Measurements from ENCODE around the gene SERPINI1. TPM values are rescaled to one million over a fixed set of nuclear protein-coding genes. Genes with fewer than 3 reads are reported as not detected.
A peak's percentile ranks its signal among the peaks of the same experiment; 100 is the strongest.

SERPINI1 gene
- total RNA-seq (2021) (4.5 to 6.4 TPM (median 6.1 TPM) in 3 replicates), Bru-seq, nascent RNA (percentile 59 among the genes with signal in this experiment)
- long read RNA-seq, experiment 1, transcript SERPINI1-202 (9 exons, 1,890 nt), result major isoform, 17 of 21 reads
- long read RNA-seq, experiment 1, partial matches to known transcripts, result 0 of 21 reads
- long read RNA-seq, experiment 1, other reads (novel, unspliced or antisense), result 2 of 21 reads
- long read RNA-seq, experiment 2, transcript SERPINI1-202 (9 exons, 1,890 nt), result major isoform, 7 of 11 reads
- long read RNA-seq, experiment 2, partial matches to known transcripts, result 2 of 11 reads
- long read RNA-seq, experiment 2, other reads (novel, unspliced or antisense), result 0 of 11 reads
- long read RNA-seq, experiment 3, transcript SERPINI1-202 (9 exons, 1,890 nt), result major isoform, 31 of 40 reads
- long read RNA-seq, experiment 3, partial matches to known transcripts, result 5 of 40 reads
- long read RNA-seq, experiment 3, other reads (novel, unspliced or antisense), result 3 of 40 reads

DNA sequence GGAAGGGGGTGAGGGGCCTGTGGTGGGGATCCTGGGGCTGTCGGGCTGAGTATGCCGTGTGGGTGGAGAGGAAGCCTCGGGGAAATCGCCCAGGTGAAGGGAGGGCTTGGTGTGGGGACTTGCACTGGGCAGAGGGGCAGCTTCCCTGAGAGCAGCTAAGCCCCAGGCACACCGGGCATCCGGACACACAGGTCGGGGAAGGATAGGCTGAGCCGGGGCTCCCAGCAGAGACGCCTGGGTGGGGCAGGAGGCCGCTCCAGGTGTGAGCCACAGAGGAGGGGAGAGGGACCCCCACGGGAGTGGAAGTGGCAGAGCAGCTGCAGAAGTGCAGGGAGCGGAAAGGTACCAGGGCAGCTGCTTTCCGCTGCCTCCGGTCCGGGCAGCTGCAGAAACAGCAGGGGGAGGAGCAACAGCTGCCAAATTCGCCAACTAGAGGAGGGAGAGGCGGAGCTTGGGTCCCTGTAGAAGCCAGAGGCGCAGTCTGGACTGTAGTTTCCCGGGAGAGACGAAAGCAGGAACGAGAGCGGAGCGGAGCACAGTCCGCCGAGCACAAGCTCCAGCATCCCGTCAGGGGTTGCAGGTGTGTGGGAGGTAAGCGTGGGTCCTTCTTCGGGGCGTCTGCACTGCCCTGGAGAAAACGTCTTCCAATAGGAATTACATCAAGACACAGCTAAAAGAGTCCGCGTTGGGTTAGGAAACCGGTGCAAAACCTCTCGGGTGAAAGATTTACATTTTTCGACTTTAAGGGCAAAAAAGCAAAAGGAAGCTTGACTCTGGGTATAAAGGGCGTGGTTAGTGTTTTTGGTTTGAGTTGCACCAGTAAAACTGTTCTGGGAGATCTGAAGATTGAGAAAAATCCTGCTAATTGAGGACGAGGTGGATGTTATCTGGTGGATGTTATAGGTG, at the start of gene SERPINI1:
Gene SERPINI1 (plus strand): TSS at position 489 of the 906 bp plus-strand sequence. CDS start 53,408 bp downstream, outside the sequence.
- Mint-ChIP-seq H3K9me3 (no peaks in the 10 kb centered on the region), H3K36me3 (no peaks in the 10 kb centered on the region), H3K4me3 (no peak within 1 kb of the TSS), H3K27me3 (ENCODE audit: low read depth) (no peaks in the 10 kb centered on the region), H3K4me1 (peaks cover 47% of the 10 kb centered on the region), H3K27ac (no peak within 1 kb of the TSS)
- ChIA-PET POLR2A (interaction anchor here (0.6 to 1.4 kb wide), 5 partner anchors 14 to 1093 kb away, joined by 3 to 7 read pairs (median 5); partner anchors contain the start of gene ZBBX), CTCF (interaction anchor here (1.0 to 2.0 kb wide), 3 partner anchors 146 to 355 kb away, joined by 3 to 15 read pairs (median 8); partner anchors contain the start of gene ZBBX)
- peak; percentile 69 for ATAC-seq
- DNase-seq (ENCODE audit: low spot score), result peak; percentile 90
- TF ChIP-seq, protein P1, sequence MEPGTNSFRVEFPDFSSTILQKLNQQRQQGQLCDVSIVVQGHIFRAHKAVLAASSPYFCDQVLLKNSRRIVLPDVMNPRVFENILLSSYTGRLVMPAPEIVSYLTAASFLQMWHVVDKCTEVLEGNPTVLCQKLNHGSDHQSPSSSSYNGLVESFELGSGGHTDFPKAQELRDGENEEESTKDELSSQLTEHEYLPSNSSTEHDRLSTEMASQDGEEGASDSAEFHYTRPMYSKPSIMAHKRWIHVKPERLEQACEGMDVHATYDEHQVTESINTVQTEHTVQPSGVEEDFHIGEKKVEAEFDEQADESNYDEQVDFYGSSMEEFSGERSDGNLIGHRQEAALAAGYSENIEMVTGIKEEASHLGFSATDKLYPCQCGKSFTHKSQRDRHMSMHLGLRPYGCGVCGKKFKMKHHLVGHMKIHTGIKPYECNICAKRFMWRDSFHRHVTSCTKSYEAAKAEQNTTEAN (CRISPR knock-in tag; IDR thresholded peaks at IDR 0.05), result no peak
- TF ChIP-seq SMAD3 (CRISPR knock-in tag; IDR thresholded peaks at IDR 0.05; ENCODE audit: borderline replicate concordance) (no peak), ZNF121 (CRISPR knock-in tag; IDR thresholded peaks at IDR 0.05) (no peak), HMGA2 (CRISPR knock-in tag; IDR thresholded peaks at IDR 0.05) (no peak), NFE2L1 (CRISPR knock-in tag; IDR thresholded peaks at IDR 0.05) (0 out of 2 replicates have a peak, but pooled peaks have one; percentile 56), FOXP1 (CRISPR knock-in tag; IDR thresholded peaks at IDR 0.05; ENCODE audit: borderline replicate concordance) (peak; percentile 88; the same call in 1 of the 2 replicates), ATF6 (CRISPR knock-in tag; IDR thresholded peaks at IDR 0.05) (no peak), ZNF138 (CRISPR knock-in tag; conservative IDR thresholded peaks at IDR 0.05) (no peak), FOXK1 (CRISPR knock-in tag; IDR thresholded peaks at IDR 0.05) (peak; percentile 61; the same call in 1 of the 2 replicates), ZNF396 (CRISPR knock-in tag; IDR thresholded peaks at IDR 0.05; ENCODE audit: borderline replicate concordance) (no peak), ZNF425 (CRISPR knock-in tag; conservative IDR thresholded peaks at IDR 0.05) (no peak), GRHL2 (CRISPR knock-in tag; IDR thresholded peaks at IDR 0.05; ENCODE audit: insufficient replicate concordance, severe bottlenecking) (no peak), PRDM15 (CRISPR knock-in tag; IDR thresholded peaks at IDR 0.05) (peak; percentile 50; the same call in 1 of the 2 replicates), USF1 (CRISPR knock-in tag; IDR thresholded peaks at IDR 0.05) (no peak; the same call in 1 of the 2 replicates)
- TF ChIP-seq, protein P2, sequence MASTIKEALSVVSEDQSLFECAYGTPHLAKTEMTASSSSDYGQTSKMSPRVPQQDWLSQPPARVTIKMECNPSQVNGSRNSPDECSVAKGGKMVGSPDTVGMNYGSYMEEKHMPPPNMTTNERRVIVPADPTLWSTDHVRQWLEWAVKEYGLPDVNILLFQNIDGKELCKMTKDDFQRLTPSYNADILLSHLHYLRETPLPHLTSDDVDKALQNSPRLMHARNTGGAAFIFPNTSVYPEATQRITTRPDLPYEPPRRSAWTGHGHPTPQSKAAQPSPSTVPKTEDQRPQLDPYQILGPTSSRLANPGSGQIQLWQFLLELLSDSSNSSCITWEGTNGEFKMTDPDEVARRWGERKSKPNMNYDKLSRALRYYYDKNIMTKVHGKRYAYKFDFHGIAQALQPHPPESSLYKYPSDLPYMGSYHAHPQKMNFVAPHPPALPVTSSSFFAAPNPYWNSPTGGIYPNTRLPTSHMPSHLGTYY (CRISPR knock-in tag; IDR thresholded peaks at IDR 0.05), result no peak
- TF ChIP-seq, protein P3, sequence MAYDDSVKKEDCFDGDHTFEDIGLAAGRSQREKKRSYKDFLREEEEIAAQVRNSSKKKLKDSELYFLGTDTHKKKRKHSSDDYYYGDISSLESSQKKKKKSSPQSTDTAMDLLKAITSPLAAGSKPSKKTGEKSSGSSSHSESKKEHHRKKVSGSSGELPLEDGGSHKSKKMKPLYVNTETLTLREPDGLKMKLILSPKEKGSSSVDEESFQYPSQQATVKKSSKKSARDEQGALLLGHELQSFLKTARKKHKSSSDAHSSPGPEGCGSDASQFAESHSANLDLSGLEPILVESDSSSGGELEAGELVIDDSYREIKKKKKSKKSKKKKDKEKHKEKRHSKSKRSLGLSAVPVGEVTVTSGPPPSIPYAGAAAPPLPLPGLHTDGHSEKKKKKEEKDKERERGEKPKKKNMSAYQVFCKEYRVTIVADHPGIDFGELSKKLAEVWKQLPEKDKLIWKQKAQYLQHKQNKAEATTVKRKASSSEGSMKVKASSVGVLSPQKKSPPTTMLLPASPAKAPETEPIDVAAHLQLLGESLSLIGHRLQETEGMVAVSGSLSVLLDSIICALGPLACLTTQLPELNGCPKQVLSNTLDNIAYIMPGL (CRISPR knock-in tag; IDR thresholded peaks at IDR 0.05), result no peak
